Stimulated activated CD8-positive, alpha-beta memory T cell treated with anti-CD3 and anti-CD28 coated beads, Interleukin-7, amount 100 ng/mL, for 1 hour (primary cell): ENCODE measurements around the gene R3HCC1L.
"Not testable (repeated sequence)": the region's sequence is repeated elsewhere in the genome, so short reads cannot be mapped to it uniquely, and the experiment has no call there.

Experiments
- DNase-seq, 2 donors: peaks; one replicate each; pipeline ENCODE4 v3.0.0-alpha.2; 2020; ENCODE audit warnings: low read depth in 2 of 2

R3HCC1L gene

DNA sequence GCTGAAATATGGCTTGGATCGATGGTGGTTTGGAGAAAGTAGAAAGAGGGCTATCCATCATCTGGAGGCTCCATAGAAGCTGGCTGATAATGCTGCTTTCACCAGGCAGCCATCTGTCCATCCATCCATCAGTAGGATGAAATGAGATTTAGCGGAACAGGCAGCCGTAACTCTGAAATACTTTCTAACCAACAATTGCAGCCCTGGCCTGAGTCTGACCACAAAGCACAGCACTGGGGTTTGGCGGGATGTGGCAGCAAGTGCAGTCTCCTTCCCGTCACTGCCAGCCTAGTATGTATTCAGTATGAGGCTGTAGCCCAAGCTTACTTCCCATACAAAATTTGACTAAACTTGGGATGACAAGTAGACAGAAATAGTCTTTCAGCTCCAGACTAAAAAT is 38.0 kb downstream of the R3HCC1L start:
- no peak for DNase-seq

DNA sequence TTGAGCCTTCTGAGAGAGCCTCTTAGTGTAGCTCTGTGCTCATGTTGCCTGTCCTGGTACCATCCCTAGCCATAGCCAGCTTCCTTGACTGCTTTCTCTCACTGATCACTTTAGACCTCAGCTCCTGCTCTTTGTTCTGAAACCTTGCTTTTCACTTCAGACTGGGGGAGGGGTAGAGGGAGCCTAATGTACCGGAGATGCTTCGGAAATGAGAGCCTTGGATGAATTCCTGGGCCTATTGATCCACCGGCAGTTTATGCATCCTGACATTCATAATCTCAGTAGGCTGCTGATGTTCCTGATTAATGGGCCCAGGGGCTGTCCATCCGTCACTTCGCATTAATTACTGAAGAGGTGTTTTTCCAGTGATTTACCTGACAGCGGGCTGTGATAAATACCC is 38.8 kb downstream of the R3HCC1L start:
- no peak for DNase-seq

DNA sequence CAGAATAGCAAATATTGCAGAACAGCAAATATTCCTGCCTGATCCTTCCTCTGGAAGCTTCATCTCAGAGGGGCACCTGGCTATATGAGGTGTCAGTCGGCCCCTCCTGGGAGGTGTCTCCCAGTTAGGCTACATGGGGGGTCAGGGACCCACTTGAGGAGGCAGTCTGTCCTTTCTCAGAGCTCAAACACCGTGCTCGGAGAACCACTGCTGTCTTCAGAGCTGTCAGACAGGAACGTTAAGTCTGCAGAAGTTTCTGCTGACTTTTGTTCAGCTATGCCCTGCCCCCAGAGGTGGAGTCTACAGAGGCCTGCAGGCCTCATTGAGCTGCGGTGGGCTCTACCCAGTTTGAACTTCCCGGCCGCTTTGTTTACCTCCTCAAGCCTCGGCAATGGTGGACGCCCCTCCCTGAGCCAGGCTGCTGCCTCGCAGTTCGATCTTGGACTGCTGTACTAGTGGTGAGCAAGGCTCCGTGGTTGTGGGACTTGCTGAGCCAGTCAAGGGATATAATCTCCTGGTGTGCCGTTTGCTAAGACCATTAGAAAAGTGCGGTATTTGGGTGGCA is 48.0 kb downstream of the R3HCC1L start:
- DNase-seq: not testable (repeated sequence)

DNA sequence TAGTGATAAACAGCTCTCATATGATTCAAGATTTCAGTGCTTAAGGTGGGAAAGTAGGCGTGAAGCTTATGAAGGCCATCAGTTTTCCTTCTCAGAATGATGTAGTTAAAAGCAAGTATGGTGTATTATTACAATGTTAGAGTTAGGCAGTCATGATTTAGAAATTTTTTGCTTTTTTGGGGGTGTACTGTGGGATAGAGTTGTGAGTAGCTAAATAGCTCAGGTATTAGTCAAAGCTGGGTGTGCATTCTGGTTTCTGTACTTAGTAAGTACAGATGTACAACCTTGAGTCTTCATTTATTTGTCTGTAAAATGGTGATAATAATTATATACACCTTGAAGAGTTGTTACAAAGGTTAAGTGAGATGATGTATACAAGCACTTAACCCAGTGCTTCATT is 52.2 kb downstream of the R3HCC1L start:
- DNase-seq: no peak

DNA sequence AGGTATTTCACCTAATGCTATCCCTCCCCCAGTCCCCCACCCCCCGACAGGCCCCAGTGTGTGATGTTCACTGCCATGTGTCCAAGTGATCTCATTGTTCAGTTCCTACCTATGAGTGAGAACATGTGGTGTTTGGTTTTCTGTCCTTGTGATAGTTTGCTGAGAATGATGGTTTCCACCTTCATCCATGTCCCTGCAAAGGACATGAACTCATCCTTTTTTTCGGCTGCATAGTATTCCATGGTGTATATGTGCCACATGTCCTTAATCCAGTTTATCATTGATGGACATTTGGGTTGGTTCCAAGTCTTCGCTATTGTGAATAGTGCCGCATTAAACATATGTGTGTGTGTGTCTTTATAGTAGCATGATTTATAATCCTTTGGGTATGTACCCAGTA is 56.3 kb downstream of the R3HCC1L start:
- not testable (repeated sequence) for DNase-seq

DNA sequence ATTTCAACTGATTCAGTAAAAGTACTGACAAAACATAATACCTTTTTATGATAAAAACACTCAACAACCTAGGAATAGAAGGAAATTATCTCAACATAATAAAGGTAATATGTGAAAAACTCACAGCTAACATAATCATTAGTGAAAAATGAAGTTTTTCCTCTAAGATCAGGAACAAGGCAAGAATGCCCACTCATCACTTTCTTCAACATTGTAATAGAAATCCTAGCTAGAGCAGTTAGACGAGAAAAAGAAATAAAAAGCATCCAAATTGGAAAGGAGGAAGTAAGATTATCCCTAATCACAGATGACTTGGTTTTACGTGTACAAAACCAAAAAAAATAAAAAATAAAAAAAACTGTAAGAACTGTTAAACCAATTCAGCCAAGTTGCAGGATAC is 58.6 kb downstream of the R3HCC1L start:
- no peak for DNase-seq

DNA sequence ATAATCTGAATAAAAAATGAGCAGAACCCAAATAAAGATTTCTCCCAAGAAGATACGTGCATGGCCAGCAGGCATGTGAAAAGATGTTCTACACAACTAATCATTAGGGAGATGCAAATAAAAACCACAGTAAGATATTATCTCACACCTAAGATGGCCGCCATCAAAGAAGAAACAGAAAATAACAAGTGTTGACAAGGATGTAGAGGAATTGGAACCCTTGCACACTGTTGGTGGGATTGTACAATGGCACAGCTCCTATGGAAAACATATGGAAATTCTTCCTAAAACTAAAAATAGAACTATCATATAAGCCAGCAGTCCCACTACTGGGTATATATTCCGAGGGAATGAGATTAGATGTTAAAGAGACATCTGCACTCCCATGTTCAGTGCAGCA is 60.2 kb downstream of the R3HCC1L start:
- no peak for DNase-seq

DNA sequence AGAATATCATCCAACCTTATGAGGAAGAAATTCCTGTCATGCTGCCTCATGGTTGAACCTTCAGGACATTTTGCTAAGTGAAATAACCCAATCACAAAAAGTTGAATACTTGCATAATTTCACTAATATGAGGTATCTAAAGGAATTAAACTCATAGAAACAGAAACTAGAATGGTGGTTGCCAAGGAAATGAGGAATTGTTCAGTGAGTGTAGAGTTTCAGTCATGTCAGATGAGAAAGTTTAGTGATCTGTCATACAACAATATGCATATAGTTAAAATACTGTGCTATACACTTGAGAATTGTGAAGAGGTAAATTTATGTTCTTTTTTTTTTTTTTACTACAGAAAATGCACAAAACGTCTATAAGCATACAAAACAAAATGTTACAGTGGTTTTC is 60.7 kb downstream of the R3HCC1L start:
- no peak for DNase-seq

DNA sequence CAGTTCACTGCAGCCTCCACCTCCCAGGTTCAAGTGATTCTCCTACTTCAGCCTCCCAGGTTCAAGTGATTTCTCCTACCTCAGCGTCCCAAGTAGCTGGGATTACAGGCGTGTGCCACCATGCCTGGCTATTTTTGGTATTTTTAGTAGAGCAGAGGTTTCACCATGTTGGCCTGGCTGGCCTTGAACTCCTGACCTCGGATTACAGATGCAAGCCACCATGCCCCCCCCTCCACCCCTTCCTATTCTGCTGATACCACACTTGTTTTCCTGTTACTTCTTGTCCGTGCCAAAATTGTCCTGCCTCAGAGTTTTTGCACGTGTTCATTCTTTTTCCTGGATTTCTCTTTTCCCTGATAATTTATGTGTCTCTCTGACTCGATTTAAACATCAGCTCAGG is 62.5 kb downstream of the R3HCC1L start:
- DNase-seq: no peak

DNA sequence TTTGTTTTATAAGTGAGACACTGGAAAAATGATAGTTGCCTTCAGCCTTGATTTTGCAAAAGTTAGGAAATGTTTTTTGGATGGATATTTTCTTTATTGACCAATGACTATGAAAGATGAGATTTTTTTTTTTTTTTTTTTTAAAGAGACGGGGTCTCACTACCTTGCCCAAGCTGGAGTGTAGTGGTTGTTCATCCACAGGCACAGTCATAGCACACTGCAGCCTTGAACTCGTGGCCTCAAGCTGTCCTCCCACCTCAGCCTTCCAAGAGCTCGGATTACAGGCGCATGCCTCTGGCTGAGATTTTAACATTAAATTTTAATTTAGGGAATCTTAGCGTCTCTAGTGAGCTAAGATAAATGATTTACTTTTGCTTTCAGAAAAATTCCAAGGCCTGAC is 67.3 kb downstream of the R3HCC1L start:
- DNase-seq: no peak

DNA sequence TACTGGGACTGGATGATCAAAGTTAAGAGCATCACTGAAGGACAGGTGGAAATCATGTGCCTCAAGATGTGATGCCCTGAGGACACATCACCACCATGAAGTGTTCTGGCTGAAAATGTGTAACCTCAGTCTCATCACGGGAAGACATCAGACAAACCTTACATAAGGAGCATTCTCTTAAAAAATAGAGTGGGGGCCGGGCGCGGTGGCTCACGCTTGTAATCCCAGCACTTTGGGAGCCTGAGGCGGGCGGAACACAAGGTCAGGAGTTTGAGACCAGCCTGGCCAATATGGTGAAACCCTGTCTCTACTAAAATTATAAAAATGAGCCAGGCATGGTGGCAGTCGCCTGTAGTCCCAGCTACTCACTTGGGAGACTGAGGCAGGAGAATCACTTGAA is 67.9 kb downstream of the R3HCC1L start:
- no peak for DNase-seq

DNA sequence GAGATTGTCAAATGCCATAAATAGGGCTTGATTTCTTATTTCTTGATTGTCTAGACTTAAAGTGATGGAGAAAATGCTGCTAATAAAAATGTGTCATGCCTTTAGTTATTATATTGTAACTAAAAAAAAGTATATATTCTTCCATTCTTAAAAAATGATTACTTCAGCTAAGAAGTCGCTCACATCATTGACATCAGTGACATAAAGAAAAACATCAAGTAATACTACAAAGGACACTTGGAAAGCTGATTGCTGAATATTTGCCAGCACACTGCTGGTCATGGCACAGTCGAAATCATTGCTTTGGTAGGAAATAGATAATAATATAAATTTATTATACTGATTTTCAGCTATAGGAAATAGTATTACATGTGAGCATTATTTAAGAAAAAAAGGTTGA is 70.9 kb downstream of the R3HCC1L start:
- DNase-seq: no peak

DNA sequence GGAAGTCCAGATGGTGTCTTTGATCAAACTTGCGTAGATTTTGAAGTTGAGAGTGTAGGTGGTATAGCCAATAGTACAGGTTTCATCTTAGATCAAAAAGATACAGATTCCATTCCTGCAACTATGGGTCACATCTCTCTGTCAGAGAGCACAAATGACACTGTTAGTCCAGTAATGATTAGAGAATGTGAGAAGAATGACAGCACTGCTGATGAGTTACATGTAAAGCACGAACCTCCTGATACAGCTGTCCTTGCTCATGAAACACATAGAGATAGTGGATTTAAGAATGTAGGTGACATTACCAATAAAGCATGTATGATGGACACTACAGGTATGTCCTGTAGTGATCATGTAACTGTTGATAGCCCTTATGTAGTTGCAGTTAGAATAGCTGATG is 74.5 kb downstream of the R3HCC1L start:
- DNase-seq: no peak

DNA sequence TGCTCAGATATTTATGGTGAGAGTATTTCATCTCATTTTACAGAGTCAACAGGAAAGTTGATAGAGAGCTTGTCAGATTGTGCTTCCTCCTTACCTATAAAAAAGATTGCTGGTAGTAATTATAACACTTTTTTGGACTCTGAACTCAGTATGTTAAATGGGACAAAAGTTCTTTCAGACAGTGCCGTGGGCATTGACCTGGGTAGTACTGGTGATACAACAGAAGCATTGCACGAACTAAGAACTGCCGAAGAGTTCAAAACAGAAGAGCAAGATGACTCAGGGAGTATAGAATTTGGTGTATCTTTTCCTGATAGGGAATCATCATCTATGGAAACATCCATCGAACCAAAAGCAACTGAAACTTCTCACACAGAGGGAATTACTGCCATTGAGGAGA is 75.0 kb downstream of the R3HCC1L start:
- DNase-seq: no peak

DNA sequence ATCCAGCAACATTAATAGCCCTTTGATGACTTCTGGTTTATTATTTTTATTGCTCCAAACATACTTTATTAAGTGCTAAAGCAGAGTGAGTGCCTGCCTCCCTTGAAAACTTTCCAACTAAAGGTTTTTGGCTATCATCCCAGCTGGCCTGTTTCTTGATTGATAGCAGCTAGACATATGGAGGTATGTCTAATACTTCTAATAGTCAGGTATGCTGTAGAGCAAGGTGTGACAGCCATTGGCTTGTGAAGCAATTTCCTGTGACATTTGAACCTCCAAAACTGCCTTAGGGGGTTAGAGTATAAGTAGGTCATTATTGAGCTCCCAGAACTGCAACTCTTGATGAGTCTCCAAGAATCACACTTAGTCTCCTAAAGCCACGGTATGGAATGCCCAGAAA is 77.7 kb downstream of the R3HCC1L start:
- DNase-seq: no peak

DNA sequence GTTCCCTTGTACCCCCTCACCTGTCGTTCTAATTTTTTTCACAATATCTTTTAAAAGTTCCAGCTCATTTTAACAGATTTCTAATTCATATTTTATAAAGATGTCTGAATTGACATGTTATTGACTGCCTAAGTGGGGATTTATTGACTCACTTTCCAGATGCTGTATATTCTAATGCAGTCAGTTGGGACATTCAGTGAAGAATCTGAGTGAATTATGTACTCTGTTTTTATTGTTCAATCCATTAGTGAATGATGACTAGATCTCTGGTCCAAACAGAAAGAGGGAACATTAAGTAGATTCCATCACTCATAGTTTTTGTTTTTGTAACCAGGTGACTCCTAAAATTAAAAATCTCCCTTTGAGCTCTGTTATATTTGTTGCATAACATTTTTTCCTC is 79.3 kb downstream of the R3HCC1L start:
- DNase-seq: no peak

DNA sequence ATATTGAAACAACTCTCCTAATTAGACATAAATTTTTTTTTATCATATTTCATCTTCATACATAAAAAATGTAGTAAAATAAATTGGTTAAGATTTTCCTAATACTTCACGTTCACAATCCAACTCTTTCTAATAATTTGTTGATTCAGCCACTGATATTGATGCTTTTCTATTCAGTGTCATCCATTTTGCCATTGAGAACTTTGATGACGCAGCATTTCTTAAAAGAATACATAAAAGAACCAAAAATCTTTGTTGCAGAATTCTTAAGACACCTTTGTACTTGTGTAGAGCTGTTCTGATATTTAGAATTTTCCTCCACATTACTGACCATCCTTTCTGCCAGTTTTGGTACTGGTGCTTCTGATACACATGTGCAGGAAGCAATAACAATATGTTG is 80.9 kb downstream of the R3HCC1L start:
- DNase-seq: no peak

DNA sequence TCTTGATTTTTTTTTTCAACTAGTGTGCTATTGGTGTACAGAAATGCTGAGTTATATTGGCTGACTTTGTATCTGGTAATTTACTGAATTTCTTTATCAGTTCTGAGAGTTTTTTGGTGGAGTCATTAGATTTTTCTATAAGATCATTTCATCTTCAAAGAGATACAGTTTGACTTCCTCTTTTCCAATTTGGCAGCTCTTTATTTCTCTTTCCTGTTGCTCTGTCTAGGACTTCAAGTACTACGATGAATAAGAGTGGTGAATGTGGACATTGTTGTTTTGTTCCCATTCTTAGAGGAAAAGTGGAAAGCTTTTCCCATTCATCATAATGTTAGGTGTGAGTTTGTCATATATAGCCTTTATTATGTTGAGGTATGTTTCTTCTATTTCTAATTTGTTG is 83.3 kb downstream of the R3HCC1L start:
- no peak for DNase-seq

DNA sequence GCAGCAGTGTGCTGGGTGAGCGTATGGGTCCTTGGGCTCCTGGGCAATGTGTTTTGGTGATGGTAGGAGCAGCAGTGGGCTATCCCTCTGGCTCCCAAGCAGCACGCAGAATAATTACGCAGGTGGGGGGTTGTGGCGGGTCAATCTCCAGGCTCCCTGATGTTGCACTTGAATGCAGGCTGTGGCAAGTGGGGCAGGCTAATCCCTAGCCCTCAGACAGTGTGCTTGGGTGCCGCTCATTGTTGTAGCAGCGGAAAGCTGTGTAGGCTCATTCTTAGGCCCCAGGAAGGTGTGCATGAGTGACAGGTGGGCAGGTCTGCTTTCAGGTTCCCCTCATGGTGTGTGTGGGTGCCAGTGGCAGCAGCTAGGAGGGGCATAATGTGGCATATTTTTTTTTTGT is 89.4 kb downstream of the R3HCC1L start:
- DNase-seq: no peak

DNA sequence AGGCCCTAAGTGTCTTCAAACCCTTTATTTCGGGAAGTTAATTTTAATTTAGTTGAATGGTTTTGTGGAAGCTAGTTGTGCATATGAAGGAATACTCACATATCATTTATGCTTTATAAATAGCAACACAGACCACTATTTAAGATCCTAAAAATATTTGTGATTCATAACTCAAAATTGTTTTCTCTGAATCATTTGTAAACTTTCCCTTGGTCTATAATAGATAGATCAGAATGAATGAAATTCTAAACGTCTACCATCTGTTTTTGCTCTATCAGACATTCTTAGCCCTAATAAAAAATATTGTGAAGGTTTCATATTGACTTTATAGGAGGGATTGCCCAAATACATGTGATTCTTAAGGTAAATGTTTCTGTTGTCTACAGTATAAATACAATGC is 90.1 kb downstream of the R3HCC1L start:
- no peak for DNase-seq

DNA sequence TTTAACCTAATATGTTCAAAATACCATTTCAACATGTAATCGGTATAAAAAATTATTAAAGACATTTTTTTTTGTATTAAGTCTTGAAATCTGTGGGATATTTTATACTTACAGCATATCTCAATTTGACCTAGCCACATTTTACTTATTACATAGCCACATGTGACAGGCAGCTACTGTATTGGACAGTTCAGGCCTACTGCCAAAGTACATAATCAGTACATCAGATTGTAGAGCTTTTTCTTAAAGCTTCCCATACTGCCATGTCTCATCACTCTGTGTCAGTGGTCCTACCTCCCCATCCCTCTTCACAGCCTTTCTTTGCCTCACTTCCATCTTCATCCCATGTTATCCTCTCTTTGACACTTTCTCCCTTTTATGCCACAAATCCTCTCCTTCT is 90.5 kb downstream of the R3HCC1L start:
- no peak for DNase-seq

DNA sequence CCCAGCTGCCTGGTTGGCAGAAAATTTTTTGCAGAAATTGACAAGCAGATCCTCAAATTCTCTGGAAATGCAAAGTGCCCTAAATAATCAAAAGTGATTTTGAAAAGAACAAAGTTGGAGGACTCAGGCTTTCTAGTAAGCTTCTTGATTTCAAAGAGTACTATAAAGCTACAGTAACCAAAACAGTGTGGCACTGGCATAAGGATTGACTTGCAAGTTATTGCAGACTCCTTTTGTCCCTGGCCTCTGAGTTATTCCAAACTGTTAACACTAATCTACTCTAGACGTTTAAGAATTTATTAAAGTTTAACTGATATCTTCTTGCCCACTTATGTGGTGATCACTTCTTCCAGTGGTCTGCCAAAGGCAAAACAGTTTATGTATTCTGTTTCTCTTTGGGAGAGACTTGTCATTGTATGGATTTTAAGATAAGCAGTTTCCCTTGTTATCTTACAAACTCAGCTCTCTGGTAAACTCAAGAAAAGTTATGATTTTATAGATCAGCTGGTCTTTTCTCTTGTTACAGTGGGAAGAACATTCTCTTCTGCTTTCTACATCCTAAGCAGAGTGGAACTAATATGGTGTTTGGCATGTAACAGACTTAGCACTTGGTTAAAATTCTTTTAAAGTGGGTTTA is 92.2 kb downstream of the R3HCC1L start:
- no peak for DNase-seq

DNA sequence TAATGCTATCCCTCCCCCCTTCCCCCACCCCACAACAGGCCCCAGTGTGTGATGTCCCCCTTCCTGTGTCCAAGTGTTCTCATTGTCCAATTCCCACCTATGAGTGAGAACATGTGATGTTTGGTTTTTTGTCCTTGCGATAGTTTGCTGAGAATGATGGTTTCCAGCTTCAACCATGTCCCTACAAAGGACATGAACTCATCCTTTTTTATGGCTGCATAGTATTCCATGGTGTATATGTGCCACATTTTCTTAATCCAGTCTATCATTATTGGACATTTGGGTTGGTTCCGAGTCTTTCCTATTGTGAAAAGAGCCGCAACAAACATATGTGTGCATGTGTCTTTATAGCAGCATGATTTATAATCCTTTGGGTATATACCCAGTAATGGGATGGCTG is 93.3 kb downstream of the R3HCC1L start:
- not testable (repeated sequence) for DNase-seq

DNA sequence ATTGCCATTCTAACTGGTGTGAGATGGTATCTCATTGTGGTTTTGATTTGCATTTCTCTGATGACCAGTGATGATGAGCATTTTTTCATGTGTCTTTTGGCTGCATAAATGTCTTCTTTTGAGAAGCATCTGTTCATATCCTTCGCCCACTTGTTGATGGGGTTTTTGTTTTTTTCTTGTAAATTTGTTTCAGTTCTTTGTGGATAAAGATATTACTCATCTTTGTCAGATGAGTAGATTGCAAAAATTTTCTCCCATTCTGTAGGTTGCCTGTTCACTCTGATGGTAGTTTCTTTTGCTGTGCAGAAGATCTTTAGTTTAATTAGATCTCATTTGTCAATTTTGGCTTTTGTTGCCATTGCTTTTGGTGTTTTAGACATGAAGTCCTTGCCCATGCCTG is 93.8 kb downstream of the R3HCC1L start:
- not testable (repeated sequence) for DNase-seq
